HG03103 (cell line): ENCODE measurements around the gene TRMT61B.

Source experiments
- ATAC-seq: cut with Tn5 transposase; IDR thresholded peaks from one replicate; pipeline ENCODE4 v1.9.1; 2021; ENCODE audit warnings: low read depth; ENCODE audit not compliant: unreplicated experiment

TRMT61B gene

GRCh38 chr2:28868611-28869010 lies 1.5 kb downstream of the TRMT61B start:
- ATAC-seq = no peak

- no peak for ATAC-seq
Measured at GRCh38 chr2:28855977-28856376, 14.1 kb downstream of the TRMT61B start.

- ATAC-seq = no peak
Measured at GRCh38 chr2:28855193-28855592, 14.9 kb downstream of the TRMT61B start.

GRCh38 chr2:28842042-28842441 lies 28.1 kb downstream of the TRMT61B start:
- no peak for ATAC-seq

- no peak for ATAC-seq
Measured at GRCh38 chr2:28838971-28839370, 31.1 kb downstream of the TRMT61B start.

GRCh38 chr2:28835781-28836180 lies 34.3 kb downstream of the TRMT61B start:
- ATAC-seq = no peak

GRCh38 chr2:28833740-28834470 lies 36.2 kb downstream of the TRMT61B start:
- no peak for ATAC-seq

GRCh38 chr2:28828382-28828781 lies 41.7 kb downstream of the TRMT61B start:
- no peak for ATAC-seq

- no peak for ATAC-seq
Measured at GRCh38 chr2:28824870-28825269, 45.2 kb downstream of the TRMT61B start.

- no peak for ATAC-seq
Measured at GRCh38 chr2:28824207-28824606, 45.9 kb downstream of the TRMT61B start.

- no peak for ATAC-seq
Measured at GRCh38 chr2:28822036-28822435, 48.1 kb downstream of the TRMT61B start.

- no peak for ATAC-seq
Measured at GRCh38 chr2:28821295-28821958, 48.7 kb downstream of the TRMT61B start.

- no peak for ATAC-seq
Measured at GRCh38 chr2:28818053-28818452, 52.1 kb downstream of the TRMT61B start.

GRCh38 chr2:28810384-28811285 lies 59.5 kb downstream of the TRMT61B start, which contains the start of gene SPDYA:
Gene SPDYA (plus strand): TSS chr2:28810834. CDS start chr2:28816015, 5,181 bp downstream.
- ATAC-seq = peak; percentile 75

GRCh38 chr2:28809927-28810326 lies 60.2 kb downstream of the TRMT61B start:
- no peak for ATAC-seq

- no peak for ATAC-seq
Measured at GRCh38 chr2:28802975-28803429, 67.1 kb downstream of the TRMT61B start.

- no peak for ATAC-seq
Measured at GRCh38 chr2:28801726-28802125, 68.4 kb downstream of the TRMT61B start.
